ENCODE data around the gene MBD5.

DNA sequence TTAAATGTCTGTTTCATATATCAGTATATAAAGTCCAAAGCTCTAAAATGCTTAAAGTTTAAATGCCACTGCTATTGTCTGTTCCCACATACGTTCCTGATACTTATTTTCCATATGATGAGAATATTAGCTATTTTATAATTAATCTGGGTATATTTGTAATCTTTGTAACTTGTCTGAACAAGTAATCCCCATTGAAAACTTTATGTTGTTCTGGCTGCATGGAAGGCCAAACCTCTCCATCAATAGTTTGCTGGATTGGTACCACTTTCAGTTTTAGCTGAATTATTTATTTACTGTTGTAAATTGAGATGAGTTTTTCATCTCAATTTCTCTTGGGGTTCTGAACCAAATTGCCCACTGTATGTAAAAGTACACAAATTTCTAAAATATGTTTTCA lies 1.5 kb downstream of the MBD5 start:
- no peak for TF ChIP-seq POLR2AphosphoS5 (IDR thresholded peaks at IDR 0.05)
- no peak for TF ChIP-seq POLR2A (IDR thresholded peaks at IDR 0.05)
- TF ChIP-seq, protein P1, sequence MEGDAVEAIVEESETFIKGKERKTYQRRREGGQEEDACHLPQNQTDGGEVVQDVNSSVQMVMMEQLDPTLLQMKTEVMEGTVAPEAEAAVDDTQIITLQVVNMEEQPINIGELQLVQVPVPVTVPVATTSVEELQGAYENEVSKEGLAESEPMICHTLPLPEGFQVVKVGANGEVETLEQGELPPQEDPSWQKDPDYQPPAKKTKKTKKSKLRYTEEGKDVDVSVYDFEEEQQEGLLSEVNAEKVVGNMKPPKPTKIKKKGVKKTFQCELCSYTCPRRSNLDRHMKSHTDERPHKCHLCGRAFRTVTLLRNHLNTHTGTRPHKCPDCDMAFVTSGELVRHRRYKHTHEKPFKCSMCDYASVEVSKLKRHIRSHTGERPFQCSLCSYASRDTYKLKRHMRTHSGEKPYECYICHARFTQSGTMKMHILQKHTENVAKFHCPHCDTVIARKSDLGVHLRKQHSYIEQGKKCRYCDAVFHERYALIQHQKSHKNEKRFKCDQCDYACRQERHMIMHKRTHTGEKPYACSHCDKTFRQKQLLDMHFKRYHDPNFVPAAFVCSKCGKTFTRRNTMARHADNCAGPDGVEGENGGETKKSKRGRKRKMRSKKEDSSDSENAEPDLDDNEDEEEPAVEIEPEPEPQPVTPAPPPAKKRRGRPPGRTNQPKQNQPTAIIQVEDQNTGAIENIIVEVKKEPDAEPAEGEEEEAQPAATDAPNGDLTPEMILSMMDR (IDR thresholded peaks at IDR 0.05), result no peak
- no peak for TF ChIP-seq EP300 (IDR thresholded peaks at IDR 0.05)
